GM19035 (cell line): ENCODE measurements around the gene KDM7A.

Experiments
- ATAC-seq: cut with Tn5 transposase; IDR thresholded peaks from one replicate; pipeline ENCODE4 v1.9.1; 2021; ENCODE audit not compliant: unreplicated experiment

Gene KDM7A

DNA sequence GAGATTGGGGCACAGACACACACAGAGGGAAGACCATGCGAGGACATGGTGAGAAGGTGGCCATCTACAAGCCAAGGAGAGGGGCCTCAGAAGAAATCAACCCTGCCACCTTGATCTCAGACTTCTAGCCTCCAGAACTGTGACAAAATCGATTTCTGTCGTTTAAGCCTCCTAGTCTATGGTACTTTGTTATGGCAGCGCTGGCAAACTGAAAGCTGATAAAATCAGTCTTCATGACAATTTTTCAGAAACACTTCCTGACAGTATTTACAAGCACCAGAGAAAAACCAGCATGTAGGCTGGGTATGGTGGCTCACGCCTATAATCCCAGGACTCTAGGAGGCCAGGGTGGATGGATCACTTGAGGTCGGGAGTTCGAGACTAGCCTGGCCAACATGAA lies 118.3 kb downstream of the KDM7A start:
- no peak for ATAC-seq

DNA sequence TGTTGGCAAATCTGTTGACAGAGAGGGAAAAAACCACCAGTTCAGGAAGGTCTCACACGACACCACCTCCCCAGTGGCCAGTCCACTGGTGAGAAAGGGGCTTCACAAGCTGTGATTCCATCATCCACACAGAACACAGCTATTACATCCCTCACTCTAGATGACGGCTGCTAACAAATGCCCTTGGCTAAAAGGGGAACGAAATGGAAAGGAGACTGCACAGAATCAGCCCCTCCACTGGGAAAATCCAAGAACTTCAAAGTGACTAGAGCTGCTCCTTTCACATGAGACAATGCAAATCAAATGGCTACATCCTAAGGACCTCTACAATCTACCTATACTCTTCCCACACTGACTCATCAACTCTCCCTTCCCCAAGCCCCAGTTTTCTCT lies 119.6 kb downstream of the KDM7A start:
- ATAC-seq, result no peak

DNA sequence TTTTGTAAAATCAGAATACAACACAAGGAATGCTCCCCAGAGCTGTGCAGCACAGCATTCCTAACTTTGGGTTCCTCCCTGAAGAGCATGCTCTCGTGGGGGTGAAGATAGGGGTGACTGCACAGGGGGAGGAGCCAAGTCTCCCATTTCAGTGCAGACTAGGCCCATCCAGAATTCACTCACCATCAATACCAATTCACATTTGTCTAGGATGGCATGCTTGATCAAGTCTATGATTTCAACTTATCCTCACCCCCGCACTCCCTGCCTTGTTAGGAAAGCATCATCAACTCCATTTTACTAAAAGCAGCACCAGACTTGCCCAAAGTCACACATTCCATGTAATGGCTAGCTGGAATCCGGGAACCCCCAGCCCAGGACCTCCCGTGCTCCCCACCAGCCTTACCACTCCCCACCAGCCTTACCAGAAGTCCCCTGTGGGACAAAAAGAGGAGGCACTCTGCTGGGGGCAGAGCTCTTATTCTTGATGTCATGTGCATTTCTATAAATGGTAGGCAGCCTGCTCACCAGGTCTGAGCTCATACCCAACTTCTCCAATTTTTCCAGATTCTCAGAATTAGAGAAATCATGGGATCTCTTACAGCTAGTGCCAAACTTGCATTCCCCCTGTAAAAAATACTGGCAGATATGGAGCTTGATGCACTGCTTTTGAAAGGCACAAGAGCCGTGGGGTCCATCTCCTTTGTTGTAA lies 120.2 kb downstream of the KDM7A start:
- no peak for ATAC-seq

DNA sequence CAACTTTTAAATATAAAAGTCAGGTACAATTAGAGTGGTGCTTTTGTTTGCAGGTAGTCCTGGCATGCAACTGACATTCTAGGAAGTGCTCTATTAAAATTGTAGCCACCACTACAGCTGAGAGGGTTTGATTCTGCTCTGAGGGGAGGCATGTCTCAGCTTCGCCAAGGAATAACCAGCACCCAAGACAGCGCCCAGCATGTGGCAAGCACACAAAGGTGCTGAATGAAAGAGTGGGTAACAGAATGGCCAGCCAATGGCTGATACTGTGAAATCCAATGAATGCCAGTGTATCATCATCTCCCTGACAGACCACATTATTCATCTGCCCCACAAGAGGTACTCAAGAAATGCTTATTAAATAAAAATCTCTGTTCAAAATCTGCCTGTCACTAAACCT lies 121.0 kb downstream of the KDM7A start:
- ATAC-seq, result no peak

DNA sequence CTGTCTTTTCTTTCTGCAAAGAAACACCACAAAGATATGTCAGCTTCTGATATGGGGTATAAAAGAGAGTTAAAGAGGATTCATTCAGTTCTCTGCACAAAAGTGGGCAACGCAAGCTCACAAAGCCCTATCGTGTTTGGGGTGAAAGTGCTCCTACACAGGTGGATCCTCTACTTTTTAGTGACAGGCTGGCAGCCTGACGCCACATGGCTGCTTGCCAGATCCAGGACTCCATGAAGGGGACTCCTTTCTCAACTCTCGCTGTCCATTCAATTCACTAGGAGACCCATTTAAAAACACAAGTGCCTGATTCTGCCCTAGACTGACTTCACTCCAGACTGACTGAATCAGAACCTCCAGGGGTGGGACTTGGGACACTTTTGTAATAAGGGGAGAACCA lies 122.0 kb downstream of the KDM7A start:
- ATAC-seq, result no peak

DNA sequence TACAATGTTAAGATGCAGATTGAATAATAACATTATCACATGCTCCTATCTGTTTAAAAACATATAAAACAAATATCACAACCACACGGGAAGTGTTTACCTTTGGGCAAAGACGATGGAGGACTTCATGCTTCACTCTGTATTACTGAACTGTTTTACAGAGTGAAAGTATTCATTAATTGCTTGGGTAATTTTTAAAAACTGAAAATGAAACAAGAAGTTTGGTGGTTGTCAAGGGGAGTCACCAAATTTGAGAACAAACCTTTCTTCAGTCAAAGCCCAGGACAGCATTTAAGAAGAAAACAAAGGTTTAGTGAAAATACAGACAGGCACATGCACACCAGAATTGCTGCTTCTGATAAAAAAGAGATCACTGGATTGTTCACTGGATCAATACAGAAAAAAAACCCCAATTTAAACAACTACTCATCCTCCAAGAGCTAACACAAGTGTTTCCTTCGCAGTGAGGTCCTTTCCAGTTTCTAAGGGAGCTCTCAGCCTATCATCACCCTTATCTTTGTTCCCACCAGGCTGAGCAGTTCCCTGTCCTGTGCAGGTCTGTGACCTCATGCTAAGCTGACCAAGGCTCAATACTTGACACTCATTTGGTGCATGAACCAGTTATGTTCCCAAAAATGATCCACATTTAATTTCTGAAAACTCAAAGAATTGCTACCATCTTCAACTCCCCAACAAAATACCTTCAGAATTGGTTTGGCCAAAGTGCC lies 122.8 kb downstream of the KDM7A start:
- peak; percentile 91 for ATAC-seq

DNA sequence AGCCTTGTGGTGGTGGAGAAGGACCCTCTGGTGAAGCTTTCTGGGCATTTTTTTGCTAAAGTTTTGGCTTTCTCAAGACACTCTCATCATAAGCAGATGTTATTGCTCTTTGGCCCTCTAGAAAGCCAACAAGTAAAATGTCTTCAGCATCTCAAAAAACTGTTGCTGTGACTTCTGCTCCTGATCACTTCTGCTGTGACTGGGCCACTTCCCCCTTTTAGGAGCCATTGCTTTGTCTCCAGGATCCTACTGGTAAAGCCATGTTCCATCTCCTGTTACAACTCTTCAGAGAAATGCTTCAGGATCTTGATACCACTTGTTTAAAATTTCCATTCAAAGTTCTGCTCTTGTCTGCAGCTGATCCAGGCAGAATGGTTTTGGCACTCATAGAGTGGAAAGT lies 125.0 kb downstream of the KDM7A start:
- no peak for ATAC-seq

DNA sequence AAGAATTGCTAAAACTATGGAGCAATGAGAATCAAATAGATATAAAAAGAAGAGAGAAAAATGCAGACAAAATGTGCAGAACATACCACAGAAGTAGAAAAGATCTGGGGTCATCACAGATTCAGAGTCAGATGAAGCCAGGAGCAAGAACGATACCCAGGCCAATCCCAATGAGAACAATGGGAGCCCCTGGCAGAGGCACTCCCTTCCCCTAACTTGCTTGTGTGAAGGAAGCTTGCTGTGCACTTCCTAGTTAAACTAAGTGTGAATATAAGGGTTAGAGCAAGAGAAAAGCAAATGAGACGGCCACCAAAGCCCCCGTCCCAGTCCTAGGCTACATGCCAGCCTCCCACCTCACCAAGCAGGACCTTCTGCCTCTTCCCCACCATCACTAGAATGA lies 126.7 kb downstream of the KDM7A start:
- ATAC-seq, result no peak

DNA sequence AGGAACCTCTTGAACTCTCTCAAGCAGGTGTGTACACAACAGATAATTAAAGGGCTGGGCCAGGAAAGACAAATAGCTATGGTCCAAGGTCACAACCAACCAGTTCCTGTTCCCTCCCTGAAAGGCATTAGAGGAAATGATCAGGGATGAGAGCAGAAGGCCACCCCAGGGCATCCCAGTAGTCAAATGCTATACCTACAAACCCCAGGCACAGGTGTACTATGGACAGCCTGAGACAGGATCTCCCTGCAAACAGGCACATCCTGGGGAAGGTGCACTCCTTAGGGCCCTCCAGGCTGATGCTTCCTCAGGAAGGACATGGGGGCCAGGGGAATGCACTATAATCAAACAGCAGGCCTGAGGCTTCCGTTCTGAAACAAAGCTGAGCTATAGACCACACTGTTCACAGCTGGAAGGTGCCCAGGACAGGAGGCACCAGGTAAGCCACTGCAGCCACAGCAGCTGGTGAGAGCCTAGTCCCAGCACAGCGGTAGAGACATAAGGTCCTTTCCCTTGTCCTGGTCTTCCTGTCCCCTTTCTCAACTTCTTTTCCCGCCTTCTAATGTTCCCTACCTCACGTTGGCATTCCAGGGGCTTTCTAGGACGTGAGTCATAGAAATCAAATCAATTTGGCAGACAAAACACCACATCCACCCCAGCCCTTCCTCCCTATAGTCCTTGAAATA lies 127.3 kb downstream of the KDM7A start:
- no peak for ATAC-seq

DNA sequence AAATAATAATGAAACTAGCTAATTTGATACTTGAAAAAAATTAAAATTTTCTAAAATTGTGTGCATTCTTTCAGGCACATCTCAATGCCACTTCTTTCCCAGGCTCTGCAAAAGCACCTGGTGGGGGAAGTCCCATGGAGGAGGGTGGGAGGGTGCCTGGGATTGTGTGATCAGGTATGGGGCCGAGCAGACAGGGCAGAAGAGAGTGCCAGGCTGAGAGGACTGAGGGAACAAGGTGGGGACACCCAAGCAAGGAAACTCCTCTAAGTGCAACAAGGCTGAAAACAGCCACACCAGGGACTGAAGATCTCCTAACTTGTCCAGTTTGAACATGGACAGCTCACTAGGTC lies 127.8 kb downstream of the KDM7A start:
- no peak for ATAC-seq

DNA sequence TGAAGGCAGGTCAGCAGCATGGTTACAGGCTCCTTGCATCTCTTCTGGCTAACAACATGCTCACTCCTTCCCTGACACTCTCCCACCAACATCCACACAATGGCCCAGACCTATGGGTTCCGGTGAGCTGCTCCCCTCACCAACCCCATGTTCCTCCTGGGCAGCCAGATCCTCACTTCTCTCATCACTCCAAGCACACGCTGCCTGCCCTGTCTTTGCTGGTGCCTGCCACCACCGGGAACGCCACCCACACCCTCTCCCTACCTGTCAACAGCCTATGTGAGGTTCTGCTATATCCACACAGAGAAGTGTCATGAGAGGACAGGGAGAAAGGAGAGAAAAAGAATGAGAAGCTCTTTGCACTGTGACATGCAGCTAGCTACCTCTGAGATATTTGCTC lies 128.6 kb downstream of the KDM7A start:
- no peak for ATAC-seq

DNA sequence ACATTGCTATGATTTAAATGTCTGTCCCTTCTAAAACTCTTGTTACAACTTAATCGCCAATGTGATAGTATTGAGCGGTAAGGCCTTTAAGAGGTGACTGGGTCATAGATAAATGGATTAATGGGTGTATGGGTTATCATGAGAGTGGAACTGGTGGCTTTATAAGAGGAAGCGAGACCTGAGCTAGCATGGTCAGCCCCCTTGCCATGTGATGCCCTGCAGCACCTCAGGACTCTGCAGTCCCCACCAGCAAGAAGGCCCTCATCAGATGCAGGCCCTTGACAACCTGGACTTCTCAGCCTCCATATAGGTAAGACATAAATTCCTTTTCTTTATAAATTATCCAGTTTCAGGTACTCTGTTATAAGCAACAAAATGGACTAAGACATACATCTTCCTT lies 129.6 kb downstream of the KDM7A start:
- no peak for ATAC-seq

DNA sequence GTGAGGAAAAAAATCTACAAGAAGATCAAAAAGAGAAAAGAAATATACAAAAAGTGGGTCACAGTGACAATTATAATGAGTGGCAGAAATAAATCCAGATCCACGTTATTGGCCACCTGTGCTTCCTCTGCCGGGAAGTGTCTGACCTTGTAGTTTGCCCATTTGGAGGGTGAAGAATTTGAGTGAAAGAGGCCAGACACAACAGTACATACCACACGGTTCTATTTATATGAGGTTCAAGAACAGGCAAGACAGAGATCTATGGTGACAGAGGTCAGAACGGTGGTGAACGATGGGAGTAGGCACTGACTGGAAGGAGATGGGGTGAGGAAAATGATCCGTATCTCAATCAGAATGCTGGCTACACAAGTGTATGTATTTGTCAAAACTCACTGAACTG lies 131.1 kb downstream of the KDM7A start:
- no peak for ATAC-seq

DNA sequence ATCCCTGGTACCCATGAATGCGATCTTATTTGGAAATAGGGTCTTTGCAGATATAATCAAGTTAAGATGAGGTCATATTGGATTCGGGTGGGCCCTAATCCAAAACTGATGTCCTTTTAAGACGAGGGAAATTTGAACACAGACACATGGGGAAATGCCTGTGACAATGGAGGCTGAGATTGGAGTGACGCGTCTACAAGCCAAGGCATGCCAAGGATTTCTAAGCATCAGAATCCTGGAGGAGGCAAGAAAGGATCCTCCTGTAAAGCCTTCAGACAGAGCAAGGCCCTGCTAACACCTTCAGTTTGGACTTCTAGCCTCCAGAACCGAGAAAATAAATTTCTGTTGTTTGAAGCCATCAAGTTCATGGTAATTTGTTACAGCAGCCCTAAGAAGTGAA lies 132.5 kb downstream of the KDM7A start:
- no peak for ATAC-seq

DNA sequence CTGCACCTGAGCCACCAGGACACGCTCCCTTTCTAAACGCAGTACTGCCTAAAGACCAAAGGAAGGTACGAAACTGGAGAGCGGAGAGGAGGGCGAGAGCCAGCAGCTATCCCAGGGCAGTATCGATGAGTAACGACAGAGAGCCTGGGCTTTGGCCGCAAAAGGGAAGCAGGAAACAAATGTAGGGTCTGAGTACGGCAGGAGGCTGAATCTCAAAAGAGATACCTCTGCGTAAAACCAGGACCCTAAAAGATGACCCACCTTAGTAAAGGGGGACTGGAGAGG lies 134.5 kb downstream of the KDM7A start:
- ATAC-seq, result no peak

DNA sequence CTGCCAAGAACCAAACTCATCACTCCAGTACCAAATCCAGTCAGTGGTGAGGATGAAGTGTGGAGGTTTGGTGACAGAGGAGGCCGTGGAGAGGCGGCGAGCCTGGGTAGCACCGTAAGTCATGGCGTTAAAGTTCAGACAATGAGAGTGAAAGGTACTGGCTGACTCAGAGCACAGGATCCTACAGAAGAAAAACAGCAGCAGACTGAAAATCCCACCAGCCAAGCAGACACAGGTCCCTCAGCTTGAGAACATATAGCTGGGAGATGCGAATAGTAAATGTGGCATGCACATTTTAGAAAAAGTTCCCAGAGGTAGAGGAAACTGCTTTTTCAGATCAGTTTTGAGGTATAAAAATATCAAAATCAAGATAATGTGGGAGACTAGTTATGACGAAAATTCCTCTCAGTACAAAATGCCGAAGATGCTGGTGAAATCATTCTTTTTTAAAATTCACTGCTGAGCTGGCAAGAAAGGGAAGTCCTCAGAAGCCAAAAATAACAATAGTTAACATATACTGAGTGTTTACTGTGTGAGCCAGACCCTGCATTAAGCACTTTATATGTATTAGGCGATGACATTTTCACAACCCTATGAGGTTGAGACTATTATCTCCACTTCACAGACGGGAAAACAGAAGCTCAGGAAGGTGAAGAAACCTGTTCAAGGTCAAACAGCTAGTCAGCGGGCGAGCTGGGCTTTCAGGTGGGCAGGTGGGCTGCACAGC lies 135.0 kb downstream of the KDM7A start:
- no peak for ATAC-seq

DNA sequence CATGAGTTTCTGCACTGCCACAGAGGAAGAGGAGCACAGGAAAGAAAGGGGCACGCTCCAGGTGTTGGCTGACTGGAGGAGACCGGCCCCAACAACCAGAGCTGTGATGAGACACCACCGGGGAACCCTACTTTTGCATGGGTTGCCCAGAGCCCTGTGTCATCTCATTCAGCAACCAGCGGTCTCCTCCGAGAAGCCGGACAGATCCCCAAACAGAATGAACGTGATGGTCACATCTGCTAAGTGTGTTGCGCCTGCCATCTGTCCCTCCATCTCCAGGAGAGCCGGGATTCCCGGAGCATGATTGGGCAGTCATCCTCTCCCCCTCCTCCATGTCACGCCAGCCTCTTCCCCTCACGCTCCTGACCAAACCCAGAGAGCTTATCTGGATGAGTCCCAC lies 136.9 kb downstream of the KDM7A start:
- no peak for ATAC-seq

DNA sequence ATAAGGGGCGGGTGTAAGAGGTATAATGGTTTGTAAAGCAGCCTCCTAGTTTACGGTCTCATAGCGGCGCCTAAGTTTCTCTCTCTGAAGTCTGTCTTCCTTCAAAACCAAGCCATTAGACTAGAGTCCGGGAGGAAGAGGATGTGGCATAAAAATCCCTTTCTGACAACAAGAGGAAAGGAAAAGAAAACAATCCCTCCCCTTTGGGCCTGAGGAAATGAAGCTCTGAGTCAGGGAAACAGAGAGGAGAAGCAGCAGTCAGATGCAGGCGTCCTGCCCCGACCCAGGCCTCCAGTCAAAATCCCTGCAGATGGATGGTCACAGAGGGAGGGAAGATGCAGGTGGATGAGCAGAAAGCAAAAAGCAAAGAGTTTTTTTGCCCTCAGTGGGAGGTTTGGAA lies 137.7 kb downstream of the KDM7A start:
- no peak for ATAC-seq

DNA sequence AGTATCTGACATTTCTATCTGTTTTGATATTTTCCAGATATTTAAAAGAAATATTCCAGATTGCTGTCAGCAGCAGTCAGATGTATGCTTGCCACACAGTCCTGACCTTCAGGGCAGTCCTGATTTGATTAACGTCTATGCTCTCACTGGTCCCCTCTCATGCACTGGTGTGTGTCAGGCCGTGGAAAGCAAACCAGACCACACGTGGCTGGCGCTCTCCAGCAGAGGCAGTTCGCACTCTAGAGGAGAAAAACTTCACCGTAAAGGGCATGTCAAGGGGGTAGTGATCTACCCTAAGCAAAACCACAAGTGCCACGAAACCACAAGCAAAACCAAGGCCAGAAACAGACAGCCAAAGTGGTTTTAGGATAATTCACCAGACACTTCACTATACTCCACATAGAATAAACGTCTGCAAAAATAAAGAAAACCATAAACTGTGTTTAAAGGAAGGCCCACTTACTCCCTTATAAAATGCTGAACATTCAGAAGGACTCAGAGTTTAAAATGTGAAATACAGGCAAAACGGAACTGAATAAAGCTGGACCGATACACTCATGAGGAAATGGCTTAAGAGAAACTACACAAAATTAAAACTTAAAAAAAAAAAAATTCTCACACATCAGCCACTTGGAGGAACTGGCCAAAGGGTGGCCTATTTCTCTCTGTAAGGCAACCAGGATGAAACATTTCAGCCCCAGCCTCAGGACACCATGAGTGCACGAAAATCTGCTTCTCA lies 140.4 kb downstream of the KDM7A start:
- ATAC-seq, result no peak

DNA sequence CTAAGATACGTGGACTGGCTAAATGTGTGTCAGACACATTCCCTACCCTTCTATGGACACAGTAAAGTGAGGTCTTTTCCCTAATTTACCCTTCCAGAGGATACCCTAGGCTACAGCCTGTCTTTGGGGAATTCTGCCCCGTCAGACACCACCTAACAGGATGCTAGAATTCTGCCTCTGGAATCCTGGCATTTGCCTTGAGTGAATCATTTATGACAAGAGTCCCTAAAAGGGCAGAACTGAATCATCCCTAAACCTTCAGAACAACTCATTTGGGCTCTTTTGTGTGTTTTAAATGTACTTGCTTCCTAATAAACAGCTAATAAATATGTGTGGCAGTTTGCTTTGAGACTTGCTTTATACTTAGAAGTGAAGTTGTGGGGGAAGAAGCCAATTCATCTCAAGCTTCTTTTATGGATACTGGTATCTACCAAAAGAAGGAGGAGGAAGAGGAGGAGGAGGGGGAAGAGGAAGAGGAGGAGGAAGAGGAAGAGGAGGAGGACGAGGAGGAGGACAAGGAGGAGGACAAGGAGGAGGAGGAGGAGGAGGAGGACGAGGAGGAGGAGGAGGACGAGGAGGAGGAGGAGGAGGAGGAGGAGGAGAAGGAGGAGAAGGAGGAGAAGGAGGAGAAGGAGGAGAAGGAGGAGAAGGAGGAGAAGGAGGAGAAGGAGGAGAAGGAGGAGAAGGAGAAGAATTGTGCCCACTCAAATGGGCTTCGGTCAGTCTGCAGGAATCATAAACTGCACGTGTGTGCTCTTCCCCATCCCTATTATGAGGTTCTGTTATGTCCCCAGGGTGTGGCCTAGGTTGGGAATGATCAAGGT lies 141.2 kb downstream of the KDM7A start:
- ATAC-seq, result no peak
